GM23338 (cell line): ENCODE data around the gene CCDC92. TPM values are rescaled to one million over a fixed set of nuclear protein-coding genes. Genes with fewer than 3 reads are reported as not detected.

Source experiments
- ATAC-seq: fragments of 200-7000 bp; cut with Tn5 transposase; 3 replicates; pipeline ENCODE4 v1.9.1; 2020
- DNase-seq: peaks from one replicate; pipeline ENCODE4 v3.0.0-alpha.2; 2015; ENCODE audit warnings: low spot score
- H2AFZ ChIP-seq: fragments of 200-600 bp; sonication (generic); 2 replicates; pipeline ENCODE4 v1.8.0; 2016; ENCODE audit warnings: antibody characterized with exemption, mild to moderate bottlenecking, moderate library complexity
- H3F3A ChIP-seq: fragments of 200-600 bp; sonication (generic); replicated peaks from 2 replicates; pipeline ENCODE4 v1.8.0; 2017; ENCODE audit warnings: antibody characterized with exemption, mixed run types, low read depth
- H3K27ac ChIP-seq: fragments of 200-600 bp; sonication (generic); 2 replicates; pipeline ENCODE4 v1.6.1; 2016; ENCODE audit warnings: low read depth
- H3K27me3 ChIP-seq: fragments of 200-600 bp; sonication (generic); 2 replicates; pipeline ENCODE4 v1.8.0; 2016; ENCODE audit warnings: mild to moderate bottlenecking, mixed run types, moderate library complexity; ENCODE audit not compliant: insufficient read depth
- H3K36me3 ChIP-seq: fragments of 200-600 bp; sonication (generic); 2 replicates; pipeline ENCODE4 v1.8.0; 2016; ENCODE audit warnings: mild to moderate bottlenecking; ENCODE audit not compliant: insufficient read depth
- H3K4me1 ChIP-seq: fragments of 200-600 bp; sonication (generic); 2 replicates; pipeline ENCODE4 v1.8.0; 2016; ENCODE audit warnings: mild to moderate bottlenecking, moderate library complexity; ENCODE audit not compliant: insufficient read depth
- H3K4me2 ChIP-seq: fragments of 200-600 bp; sonication (generic); 2 replicates; pipeline ENCODE4 v1.7.1; 2017; ENCODE audit warnings: mixed run types
- H3K4me3 ChIP-seq: fragments of 200-600 bp; sonication (generic); 2 replicates; pipeline ENCODE4 v1.6.1; 2016; ENCODE audit warnings: mixed run types
- H3K79me2 ChIP-seq: fragments of 200-600 bp; sonication (generic); replicated peaks from 2 replicates; pipeline ENCODE4 v1.8.0; 2017; ENCODE audit warnings: mild to moderate bottlenecking; ENCODE audit not compliant: insufficient read depth
- H3K9me2 ChIP-seq: fragments of 200-600 bp; sonication (generic); 2 replicates; pipeline ENCODE4 v1.8.0; 2017; ENCODE audit not compliant: insufficient read depth
- H4K20me1 ChIP-seq: fragments of 200-600 bp; sonication (generic); replicated peaks from 2 replicates; pipeline ENCODE4 v1.8.0; 2017; ENCODE audit warnings: mild to moderate bottlenecking; ENCODE audit not compliant: insufficient read depth
- H3K27ac Mint-ChIP-seq: 2 replicates; pipeline ENCODE4 v1.8.0; 2020; ENCODE audit warnings: inconsistent platforms, mild to moderate bottlenecking, moderate library complexity, mixed read lengths
- H3K27me3 Mint-ChIP-seq: 3 replicates; pipeline ENCODE4 v1.8.0; 2022; ENCODE audit warnings: low read depth, mild to moderate bottlenecking, moderate library complexity, mixed read lengths, inconsistent platforms; ENCODE audit not compliant: insufficient read depth, poor library complexity
- H3K36me3 Mint-ChIP-seq: 3 replicates; pipeline ENCODE4 v1.8.0; 2021; ENCODE audit warnings: low read depth, mild to moderate bottlenecking, inconsistent platforms, moderate library complexity, mixed read lengths
- H3K4me1 Mint-ChIP-seq: 3 replicates; pipeline ENCODE4 v1.8.0; 2020; ENCODE audit warnings: mild to moderate bottlenecking, inconsistent platforms, mixed read lengths
- H3K4me3 Mint-ChIP-seq: 3 replicates; pipeline ENCODE4 v1.8.0; 2021; ENCODE audit warnings: moderate library complexity, mild to moderate bottlenecking, inconsistent platforms, mixed read lengths
- H3K9me3 Mint-ChIP-seq: 3 replicates; pipeline ENCODE4 v1.8.0; 2020; ENCODE audit warnings: moderate library complexity, mild to moderate bottlenecking, inconsistent platforms, mixed read lengths
- CREB1 ChIP-seq: fragments of 250-450 bp; sonication (Bioruptor Pico); IDR thresholded peaks from 2 replicates; pipeline ENCODE4 v1.5.0; 2020; ENCODE audit warnings: low read depth, mild to moderate bottlenecking, moderate library complexity
- EZH2 ChIP-seq: fragments of 200-600 bp; sonication (generic); IDR thresholded peaks from one replicate; pipeline ENCODE4 v1.8.0; 2017; ENCODE audit warnings: antibody characterized with exemption, mild to moderate bottlenecking, low read depth; ENCODE audit not compliant: unreplicated experiment
- EZH2phosphoT487 ChIP-seq: fragments of 200-600 bp; sonication (generic); IDR thresholded peaks from one replicate; pipeline ENCODE4 v1.8.1; 2018; ENCODE audit warnings: antibody characterized with exemption; ENCODE audit not compliant: unreplicated experiment
- JUNB ChIP-seq: IDR thresholded peaks from one replicate; pipeline ENCODE4 v1.6.1; 2016; ENCODE audit warnings: antibody characterized with exemption; ENCODE audit not compliant: unreplicated experiment
- NANOG ChIP-seq: IDR thresholded peaks from 2 replicates; pipeline ENCODE4 v1.6.1; 2016; ENCODE audit warnings: antibody characterized with exemption, borderline replicate concordance
- STAT1 ChIP-seq: IDR thresholded peaks from one replicate; pipeline ENCODE4 v1.6.1; 2016; ENCODE audit warnings: antibody characterized with exemption; ENCODE audit not compliant: unreplicated experiment
- polyA plus RNA-seq: library from polyadenylated mRNA; unstranded; fragments of >200 nt; fragmentation: Nextera tagmentation; extraction: Ambion mirVana; gene quantifications from 2 replicates; pipeline ENCODE4 v1.2.1, GENCODE V29; 2016
- total RNA-seq: library from RNA; depleted of rRNA; stranded (reverse); fragments of >200 nt; shearing (Covaris generic); gene quantifications from 2 replicates; pipeline ENCODE4 v1.2.3, GENCODE V29; 2014
- TF ChIP-seq, protein P1 (sequence below): IDR thresholded peaks from one replicate; pipeline ENCODE4 v1.6.1; 2018; ENCODE audit warnings: antibody characterized with exemption; ENCODE audit not compliant: unreplicated experiment
- TF ChIP-seq, protein P2 (sequence below), 2 experiments: fragments of 200-600 bp in 1 of 2; sonication (generic) in 1 of 2; conservative IDR thresholded peaks; 2 replicates each; pipeline versions ENCODE4 v1.5.1 to v1.6.1; 2016 to 2017; ENCODE audit warnings: antibody characterized with exemption in 2 of 2, low read depth in 2 of 2, mild to moderate bottlenecking in 2 of 2, moderate library complexity in 1 of 2

The CCDC92 gene
- total and polyA plus RNA-seq, 2 experiments from 2014 or later: 0.08 to 0.31 TPM

DNA sequence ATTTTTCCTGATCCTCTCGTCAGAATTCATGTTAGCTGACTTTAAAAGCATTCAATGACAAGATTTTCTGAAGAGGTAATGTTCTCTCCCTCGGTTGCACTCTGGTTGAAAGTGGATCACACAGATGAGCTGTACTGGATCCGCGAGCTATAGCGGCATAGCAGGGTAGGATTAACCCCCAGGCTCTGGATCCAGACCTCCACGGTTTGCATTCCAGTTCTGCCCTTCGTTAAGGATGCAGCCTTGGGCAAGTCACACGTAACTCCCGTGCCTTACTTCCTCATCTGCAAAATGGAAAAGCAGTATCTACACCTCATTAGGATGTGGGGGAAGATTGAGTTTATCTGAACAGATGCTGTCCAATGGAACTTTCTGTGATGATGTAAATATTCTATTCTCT, 13.8 kb downstream of the CCDC92 start:
- Histone ChIP-seq H3F3A (no peaks in the 10 kb centered on the region), H3K27ac (no peak overlapping the region), H3K4me3 (no peak overlapping the region), H3K4me2 (no peak overlapping the region), H3K27me3 (peaks cover 98% of the 10 kb centered on the region), H4K20me1 (peaks cover 3% of the 10 kb centered on the region; the same call in 1 of the 2 replicates), H3K4me1 (no peaks in the 10 kb centered on the region), H3K36me3 (no peaks in the 10 kb centered on the region), H2AFZ (no peak overlapping the region), H3K9me2 (no peaks in the 10 kb centered on the region), H3K79me2 (no peaks in the 10 kb centered on the region)
- Mint-ChIP-seq H3K36me3 (no peaks in the 10 kb centered on the region), H3K4me1 (no peaks in the 10 kb centered on the region; the same call in 2 of the 3 replicates), H3K27ac (no peak overlapping the region), H3K27me3 (peaks cover 49% of the 10 kb centered on the region), H3K9me3 (no peaks in the 10 kb centered on the region), H3K4me3 (no peak overlapping the region)
- TF ChIP-seq, protein P1, sequence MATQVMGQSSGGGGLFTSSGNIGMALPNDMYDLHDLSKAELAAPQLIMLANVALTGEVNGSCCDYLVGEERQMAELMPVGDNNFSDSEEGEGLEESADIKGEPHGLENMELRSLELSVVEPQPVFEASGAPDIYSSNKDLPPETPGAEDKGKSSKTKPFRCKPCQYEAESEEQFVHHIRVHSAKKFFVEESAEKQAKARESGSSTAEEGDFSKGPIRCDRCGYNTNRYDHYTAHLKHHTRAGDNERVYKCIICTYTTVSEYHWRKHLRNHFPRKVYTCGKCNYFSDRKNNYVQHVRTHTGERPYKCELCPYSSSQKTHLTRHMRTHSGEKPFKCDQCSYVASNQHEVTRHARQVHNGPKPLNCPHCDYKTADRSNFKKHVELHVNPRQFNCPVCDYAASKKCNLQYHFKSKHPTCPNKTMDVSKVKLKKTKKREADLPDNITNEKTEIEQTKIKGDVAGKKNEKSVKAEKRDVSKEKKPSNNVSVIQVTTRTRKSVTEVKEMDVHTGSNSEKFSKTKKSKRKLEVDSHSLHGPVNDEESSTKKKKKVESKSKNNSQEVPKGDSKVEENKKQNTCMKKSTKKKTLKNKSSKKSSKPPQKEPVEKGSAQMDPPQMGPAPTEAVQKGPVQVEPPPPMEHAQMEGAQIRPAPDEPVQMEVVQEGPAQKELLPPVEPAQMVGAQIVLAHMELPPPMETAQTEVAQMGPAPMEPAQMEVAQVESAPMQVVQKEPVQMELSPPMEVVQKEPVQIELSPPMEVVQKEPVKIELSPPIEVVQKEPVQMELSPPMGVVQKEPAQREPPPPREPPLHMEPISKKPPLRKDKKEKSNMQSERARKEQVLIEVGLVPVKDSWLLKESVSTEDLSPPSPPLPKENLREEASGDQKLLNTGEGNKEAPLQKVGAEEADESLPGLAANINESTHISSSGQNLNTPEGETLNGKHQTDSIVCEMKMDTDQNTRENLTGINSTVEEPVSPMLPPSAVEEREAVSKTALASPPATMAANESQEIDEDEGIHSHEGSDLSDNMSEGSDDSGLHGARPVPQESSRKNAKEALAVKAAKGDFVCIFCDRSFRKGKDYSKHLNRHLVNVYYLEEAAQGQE: no peak
- TF ChIP-seq EZH2phosphoT487: no peak
- no peak for ATAC-seq
- DNase-seq: no peak

DNA sequence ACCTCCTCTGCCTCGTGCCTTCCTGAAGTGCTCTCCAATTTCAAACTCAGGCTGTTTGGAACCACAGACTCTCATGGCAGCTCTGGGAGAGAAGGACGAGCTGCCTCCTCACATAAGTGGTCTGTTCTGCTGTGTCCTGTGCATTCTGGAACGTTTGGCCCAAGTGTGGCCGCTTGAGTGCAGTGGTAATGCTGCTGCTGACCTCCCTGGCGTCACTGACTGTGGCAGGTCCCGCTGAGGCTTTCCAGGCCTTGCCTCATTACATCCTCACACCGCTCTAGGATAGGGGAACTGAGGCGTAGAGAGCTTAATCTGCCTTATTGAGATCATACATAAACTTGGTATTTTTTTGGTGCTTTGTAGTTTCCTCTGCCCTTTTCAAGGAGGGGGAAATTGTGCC, 14.2 kb downstream of the CCDC92 start:
- Histone ChIP-seq H3F3A (no peaks in the 10 kb centered on the region), H3K4me2 (no peak overlapping the region), H3K27ac (no peak overlapping the region), H2AFZ (no peak overlapping the region), H3K79me2 (no peaks in the 10 kb centered on the region), H3K9me2 (no peaks in the 10 kb centered on the region), H3K4me3 (no peak overlapping the region), H3K27me3 (peaks cover 95% of the 10 kb centered on the region), H3K36me3 (no peaks in the 10 kb centered on the region), H3K4me1 (no peaks in the 10 kb centered on the region), H4K20me1 (peaks cover 2% of the 10 kb centered on the region; the same call in 1 of the 2 replicates)
- Mint-ChIP-seq H3K9me3 (no peaks in the 10 kb centered on the region), H3K27me3 (peaks cover 45% of the 10 kb centered on the region), H3K4me1 (no peaks in the 10 kb centered on the region; the same call in 2 of the 3 replicates), H3K4me3 (no peak overlapping the region), H3K36me3 (no peaks in the 10 kb centered on the region), H3K27ac (no peak overlapping the region)
- ATAC-seq (no peak), DNase-seq (no peak)
- no peak for TF ChIP-seq STAT1
- TF ChIP-seq JUNB: no peak
- no peak for TF ChIP-seq CREB1
- no peak for TF ChIP-seq EZH2
- TF ChIP-seq, protein P2, sequence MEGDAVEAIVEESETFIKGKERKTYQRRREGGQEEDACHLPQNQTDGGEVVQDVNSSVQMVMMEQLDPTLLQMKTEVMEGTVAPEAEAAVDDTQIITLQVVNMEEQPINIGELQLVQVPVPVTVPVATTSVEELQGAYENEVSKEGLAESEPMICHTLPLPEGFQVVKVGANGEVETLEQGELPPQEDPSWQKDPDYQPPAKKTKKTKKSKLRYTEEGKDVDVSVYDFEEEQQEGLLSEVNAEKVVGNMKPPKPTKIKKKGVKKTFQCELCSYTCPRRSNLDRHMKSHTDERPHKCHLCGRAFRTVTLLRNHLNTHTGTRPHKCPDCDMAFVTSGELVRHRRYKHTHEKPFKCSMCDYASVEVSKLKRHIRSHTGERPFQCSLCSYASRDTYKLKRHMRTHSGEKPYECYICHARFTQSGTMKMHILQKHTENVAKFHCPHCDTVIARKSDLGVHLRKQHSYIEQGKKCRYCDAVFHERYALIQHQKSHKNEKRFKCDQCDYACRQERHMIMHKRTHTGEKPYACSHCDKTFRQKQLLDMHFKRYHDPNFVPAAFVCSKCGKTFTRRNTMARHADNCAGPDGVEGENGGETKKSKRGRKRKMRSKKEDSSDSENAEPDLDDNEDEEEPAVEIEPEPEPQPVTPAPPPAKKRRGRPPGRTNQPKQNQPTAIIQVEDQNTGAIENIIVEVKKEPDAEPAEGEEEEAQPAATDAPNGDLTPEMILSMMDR (conservative IDR thresholded peaks at IDR 0.05; ENCODE audit: low read depth in 2 of 2): no peak
- TF ChIP-seq NANOG: no peak
